MCF 10A (cell line): ENCODE results near the gene TMPRSS15. TPM values are rescaled to one million over a fixed set of nuclear protein-coding genes. Genes with fewer than 3 reads are reported as not detected.

Experiments
- BruUV-seq: library from RNA; stranded (reverse); fragments of 400-500 nt; replicated peaks from 2 replicates; lab custom pipeline; 2021; lab: Mats Ljungman, UMichigan
- CTCF ChIA-PET: fragments of 300-600 bp; sonication (Branson Sonifier 250); formaldehyde crosslinking; extraction: SDS; loops from one replicate; lab custom pipeline; 2021; ENCODE audit warnings: antibody characterized with exemption, inconsistent platforms; lab: Yijun Ruan, JAX
- POLR2A ChIA-PET: fragments of 300-600, 350-650 bp; sonication (Branson Sonifier 250); formaldehyde crosslinking; extraction: SDS; loops from one replicate; lab custom pipeline; 2020; ENCODE audit warnings: antibody characterized with exemption, inconsistent platforms; lab: Yijun Ruan, JAX
- DNase-seq: peaks from one replicate; pipeline ENCODE4 v3.0.0-alpha.2; 2018; ENCODE audit not compliant: unreplicated experiment
- H3K27ac Mint-ChIP-seq: one replicate; pipeline ENCODE4 v1.8.0; 2022; ENCODE audit warnings: mild to moderate bottlenecking, low read depth, mixed read lengths; ENCODE audit not compliant: unreplicated experiment
- H3K27me3 Mint-ChIP-seq: one replicate; pipeline ENCODE4 v1.8.0; 2022; ENCODE audit warnings: mixed read lengths; ENCODE audit not compliant: insufficient read depth, unreplicated experiment
- H3K36me3 Mint-ChIP-seq: one replicate; pipeline ENCODE4 v1.8.0; 2022; ENCODE audit warnings: mild to moderate bottlenecking, moderate library complexity, mixed read lengths; ENCODE audit not compliant: insufficient read depth, unreplicated experiment
- H3K4me1 Mint-ChIP-seq: one replicate; pipeline ENCODE4 v1.8.0; 2022; ENCODE audit warnings: mixed read lengths; ENCODE audit not compliant: insufficient read depth, unreplicated experiment
- H3K4me3 Mint-ChIP-seq: one replicate; pipeline ENCODE4 v1.8.0; 2022; ENCODE audit warnings: mild to moderate bottlenecking, moderate library complexity, mixed read lengths; ENCODE audit not compliant: unreplicated experiment
- H3K9me3 Mint-ChIP-seq: one replicate; pipeline ENCODE4 v1.8.0; 2022; ENCODE audit warnings: mixed read lengths; ENCODE audit not compliant: unreplicated experiment
- intact Hi-C: fragments of 100-400 bp; cut with micrococcal nuclease; formaldehyde crosslinking; loops from 2 replicates; pipeline ENCODE4 v1.14.1; 2022
- total RNA-seq: library from RNA; stranded (reverse); gene quantifications from 2 replicates; pipeline ENCODE4 v1.2.3, GENCODE V29; 2022
- TF ChIP-seq, protein P1 (sequence below): fragments of 200-600 bp; IDR thresholded peaks from one replicate; pipeline ENCODE4 v1.8.0; 2022; ENCODE audit warnings: antibody characterized with exemption, mild to moderate bottlenecking; ENCODE audit not compliant: unreplicated experiment

TMPRSS15 gene
- total RNA-seq, 1 experiment from 2014 or later = 3.6 TPM

DNA sequence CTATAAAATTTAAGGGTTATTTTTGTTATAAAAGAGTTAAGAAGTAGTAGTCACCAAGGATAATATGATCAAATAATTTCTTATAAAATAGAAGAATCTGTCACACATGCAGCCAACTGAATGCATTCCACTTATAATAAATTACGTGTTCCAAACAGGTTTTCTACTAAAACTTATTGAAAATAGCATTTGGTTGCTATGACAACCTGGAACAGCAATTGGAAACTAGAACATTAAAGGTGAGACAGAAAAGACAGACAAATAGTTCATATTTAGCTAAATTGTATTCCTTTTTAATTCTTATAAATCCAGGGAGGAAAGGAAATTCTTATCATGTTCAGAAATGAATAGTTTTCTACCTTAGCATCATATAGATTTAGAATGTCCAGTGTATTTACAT lies 168.0 kb downstream of the TMPRSS15 start:
- intact Hi-C loops = no loop called here
- H3K4me3 Mint-ChIP-seq = no peak overlapping the region
- DNase-seq = no peak
- no peaks in the 10 kb centered on the region for H3K27me3 Mint-ChIP-seq
- TF ChIP-seq, protein P1, sequence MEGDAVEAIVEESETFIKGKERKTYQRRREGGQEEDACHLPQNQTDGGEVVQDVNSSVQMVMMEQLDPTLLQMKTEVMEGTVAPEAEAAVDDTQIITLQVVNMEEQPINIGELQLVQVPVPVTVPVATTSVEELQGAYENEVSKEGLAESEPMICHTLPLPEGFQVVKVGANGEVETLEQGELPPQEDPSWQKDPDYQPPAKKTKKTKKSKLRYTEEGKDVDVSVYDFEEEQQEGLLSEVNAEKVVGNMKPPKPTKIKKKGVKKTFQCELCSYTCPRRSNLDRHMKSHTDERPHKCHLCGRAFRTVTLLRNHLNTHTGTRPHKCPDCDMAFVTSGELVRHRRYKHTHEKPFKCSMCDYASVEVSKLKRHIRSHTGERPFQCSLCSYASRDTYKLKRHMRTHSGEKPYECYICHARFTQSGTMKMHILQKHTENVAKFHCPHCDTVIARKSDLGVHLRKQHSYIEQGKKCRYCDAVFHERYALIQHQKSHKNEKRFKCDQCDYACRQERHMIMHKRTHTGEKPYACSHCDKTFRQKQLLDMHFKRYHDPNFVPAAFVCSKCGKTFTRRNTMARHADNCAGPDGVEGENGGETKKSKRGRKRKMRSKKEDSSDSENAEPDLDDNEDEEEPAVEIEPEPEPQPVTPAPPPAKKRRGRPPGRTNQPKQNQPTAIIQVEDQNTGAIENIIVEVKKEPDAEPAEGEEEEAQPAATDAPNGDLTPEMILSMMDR = no peak
- POLR2A ChIA-PET = no interaction called here
- CTCF ChIA-PET = no interaction called here
- BruUV-seq = no TSS peak
- no peaks in the 10 kb centered on the region for H3K36me3 Mint-ChIP-seq
- H3K9me3 Mint-ChIP-seq = peaks cover 16% of the 10 kb centered on the region
- no peaks in the 10 kb centered on the region for H3K4me1 Mint-ChIP-seq
- H3K27ac Mint-ChIP-seq = no peak overlapping the region

DNA sequence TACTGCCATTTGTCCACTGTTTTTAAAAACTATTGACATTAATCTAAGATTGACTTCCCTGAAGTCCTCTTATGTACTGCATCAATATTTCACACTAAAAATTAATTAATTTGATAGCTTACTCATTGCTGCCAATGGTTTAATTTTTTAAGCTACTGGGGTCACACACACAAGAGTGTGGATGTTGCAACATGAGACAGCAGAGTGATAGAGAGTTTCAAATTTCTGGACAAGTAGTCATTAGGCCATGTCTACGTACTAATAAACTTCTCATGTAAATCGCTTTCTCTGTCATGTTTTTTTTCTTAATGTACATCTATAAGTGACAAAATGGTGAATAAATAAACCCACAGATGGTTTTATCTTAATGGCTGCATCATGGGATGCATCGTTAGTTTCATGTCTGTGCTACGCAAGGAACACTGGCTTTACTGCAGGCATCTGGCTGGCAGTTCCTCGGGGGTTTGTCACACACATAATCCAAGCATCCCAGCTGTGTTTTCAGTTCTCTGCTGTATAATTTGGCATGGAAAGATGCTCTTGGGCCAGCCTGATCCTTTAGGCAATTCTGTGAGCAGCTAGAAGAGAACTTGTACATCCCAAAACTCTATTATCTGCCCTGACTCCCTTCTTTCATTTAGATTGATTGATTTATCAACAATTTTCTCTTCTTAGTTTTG lies 175.4 kb downstream of the TMPRSS15 start:
- BruUV-seq = no TSS peak
- H3K4me1 Mint-ChIP-seq = no peaks in the 10 kb centered on the region
- TF ChIP-seq, protein P1 = no peak
- H3K27ac Mint-ChIP-seq = no peak overlapping the region
- H3K36me3 Mint-ChIP-seq = no peaks in the 10 kb centered on the region
- H3K9me3 Mint-ChIP-seq = peaks cover 6% of the 10 kb centered on the region
- no peak overlapping the region for H3K4me3 Mint-ChIP-seq
- intact Hi-C loops = no loop called here
- H3K27me3 Mint-ChIP-seq = no peaks in the 10 kb centered on the region
- ChIA-PET POLR2A (no interaction called here), CTCF (no interaction called here)
- DNase-seq = no peak

DNA sequence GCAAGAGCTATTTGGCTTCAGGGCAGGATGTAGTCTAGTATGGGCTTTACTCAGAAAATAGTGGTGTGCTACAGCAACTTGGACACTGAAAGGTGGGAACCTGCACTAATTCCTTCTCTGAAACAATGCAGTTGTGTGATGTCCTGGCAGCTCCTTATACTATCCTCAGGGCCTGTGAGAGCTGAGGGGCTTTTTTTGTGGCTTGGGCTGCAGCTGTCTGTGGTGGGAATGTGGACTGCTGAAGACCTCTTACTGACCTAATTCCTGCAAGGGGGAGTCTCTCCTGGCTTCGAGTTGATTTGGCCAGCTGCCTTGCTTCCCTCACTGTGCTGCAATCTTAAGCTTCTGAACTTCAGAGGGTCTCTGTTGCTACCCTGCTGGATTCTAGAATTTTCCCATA lies 181.2 kb downstream of the TMPRSS15 start:
- TF ChIP-seq, protein P1 = no peak
- H3K4me3 Mint-ChIP-seq = no peak overlapping the region
- ChIA-PET POLR2A (interaction anchor here (0.5 kb wide), 1 partner anchor 125 kb away, joined by 5 read pairs; no protein-coding TSS in a partner anchor), CTCF (no interaction called here)
- H3K36me3 Mint-ChIP-seq = no peaks in the 10 kb centered on the region
- no peaks in the 10 kb centered on the region for H3K4me1 Mint-ChIP-seq
- DNase-seq = no peak
- intact Hi-C loops = no loop called here
- peaks cover 10% of the 10 kb centered on the region for H3K9me3 Mint-ChIP-seq
- H3K27me3 Mint-ChIP-seq = no peaks in the 10 kb centered on the region
- no peak overlapping the region for H3K27ac Mint-ChIP-seq
- no TSS peak for BruUV-seq

DNA sequence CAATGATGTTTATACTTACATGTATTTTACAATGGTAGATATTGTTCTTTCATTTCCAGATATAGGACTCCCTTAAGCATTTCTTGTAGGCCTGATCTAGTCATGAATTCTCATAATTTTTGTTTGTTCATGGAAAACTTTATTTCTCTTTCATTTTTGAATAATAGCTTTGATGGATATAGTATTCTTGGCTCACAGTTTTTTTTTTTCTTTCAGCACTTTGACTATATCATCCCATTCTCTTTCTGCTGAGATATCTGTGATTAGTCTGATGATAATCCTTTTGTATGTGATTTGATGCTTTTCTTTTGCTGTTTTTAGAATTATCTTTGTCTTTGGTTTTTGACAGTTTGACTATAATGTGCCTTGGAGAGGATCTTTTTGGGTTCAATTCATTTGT lies 183.1 kb downstream of the TMPRSS15 start:
- Mint-ChIP-seq H3K36me3 (no peaks in the 10 kb centered on the region), H3K4me3 (no peak overlapping the region), H3K27ac (no peak overlapping the region), H3K9me3 (peaks cover 10% of the 10 kb centered on the region), H3K27me3 (no peaks in the 10 kb centered on the region), H3K4me1 (peaks cover 6% of the 10 kb centered on the region)
- POLR2A ChIA-PET = interaction anchor here (0.6 kb wide), 1 partner anchor 1298 kb away, joined by 5 read pairs; no protein-coding TSS in a partner anchor
- DNase-seq = no peak
- CTCF ChIA-PET = no interaction called here
- intact Hi-C loops = no loop called here
- TF ChIP-seq, protein P1 = no peak
- no TSS peak for BruUV-seq

Other genes with a start within 250 kb of the TMPRSS15 start
- gene CHODL, start 159.0 kb downstream of the TMPRSS15 start, total RNA-seq = 0.19 TPM in 1 of 2 replicates, not detected in the other